Ishikawa (cell line): ENCODE measurements around the gene STAMBPL1.
A peak's percentile ranks its signal among the peaks of the same experiment; 100 is the strongest.

Source experiments
- CEBPB ChIP-seq: IDR thresholded peaks from 2 replicates; pipeline ENCODE4 v1.6.1; 2012
- CREB1 ChIP-seq: IDR thresholded peaks from 2 replicates; pipeline ENCODE4 v1.6.1; 2012; ENCODE audit warnings: low read depth
- EGR1 ChIP-seq: IDR thresholded peaks from 2 replicates; pipeline ENCODE4 v1.6.1; 2012
- EP300 ChIP-seq: IDR thresholded peaks from 2 replicates; pipeline ENCODE4 v1.6.1; 2012; ENCODE audit warnings: borderline replicate concordance
- FOXM1 ChIP-seq: IDR thresholded peaks from 2 replicates; pipeline ENCODE4 v1.6.1; 2012; ENCODE audit warnings: low read depth, borderline replicate concordance
- NFIC ChIP-seq: IDR thresholded peaks from 2 replicates; pipeline ENCODE4 v1.6.1; 2012
- RAD21 ChIP-seq: IDR thresholded peaks from 2 replicates; pipeline ENCODE4 v1.6.1; 2012; ENCODE audit warnings: low read depth
- TAF1 ChIP-seq: IDR thresholded peaks from 2 replicates; pipeline ENCODE4 v1.6.1; 2012; ENCODE audit warnings: low read depth, mild to moderate bottlenecking
- TCF12 ChIP-seq: IDR thresholded peaks from 2 replicates; pipeline ENCODE4 v1.6.1; 2012; ENCODE audit warnings: low read depth
- TEAD4 ChIP-seq: IDR thresholded peaks from 2 replicates; pipeline ENCODE4 v1.6.1; 2012
- YY1 ChIP-seq: IDR thresholded peaks from 2 replicates; pipeline ENCODE4 v1.6.1; 2012; ENCODE audit warnings: low read depth
- ZBTB7A ChIP-seq: IDR thresholded peaks from 2 replicates; pipeline ENCODE4 v1.6.1; 2012; ENCODE audit warnings: low read depth
- TF ChIP-seq, protein P1 (sequence below): IDR thresholded peaks from 2 replicates; pipeline ENCODE4 v1.6.1; 2012; ENCODE audit warnings: low read depth, mild to moderate bottlenecking
- TF ChIP-seq, protein P2 (sequence below): IDR thresholded peaks from 2 replicates; pipeline ENCODE4 v1.6.1; 2012
- TF ChIP-seq, protein P3 (sequence below): IDR thresholded peaks from 2 replicates; pipeline ENCODE4 v1.6.1; 2012

STAMBPL1 gene

DNA sequence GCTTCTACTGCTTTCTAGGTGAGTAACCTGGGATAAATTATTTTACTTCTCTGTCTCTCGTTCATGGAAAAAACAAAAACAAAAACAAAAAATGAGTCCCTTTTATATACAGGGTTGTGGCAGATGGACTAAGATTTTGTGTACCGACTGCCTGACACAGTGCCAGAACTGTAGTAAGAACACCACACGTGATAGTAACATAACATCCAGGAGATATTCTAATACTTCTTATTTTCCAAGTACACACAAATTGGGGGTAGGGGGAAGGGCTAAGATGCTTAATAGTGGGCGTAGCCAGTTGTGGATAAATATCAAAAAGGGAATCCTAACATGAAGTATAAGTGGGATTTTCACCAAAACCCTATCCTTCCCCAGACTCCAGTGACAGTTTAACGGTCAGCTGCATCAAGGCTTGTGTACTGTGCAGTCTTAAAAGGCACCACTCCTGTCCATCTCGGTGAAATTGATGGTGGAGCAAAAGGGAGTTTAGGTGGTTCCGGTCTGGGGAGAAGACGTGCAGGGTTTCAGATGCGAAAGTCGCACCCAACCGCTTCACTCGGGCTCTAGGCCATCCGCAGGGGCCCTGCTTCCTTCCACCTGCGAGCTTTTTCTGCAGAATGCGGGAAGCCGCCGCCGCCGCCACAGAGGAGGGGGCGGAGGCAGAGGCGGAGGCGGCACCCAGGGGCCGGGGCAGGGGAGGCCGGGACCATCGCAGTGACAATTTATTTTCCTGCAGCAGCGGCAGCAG lies at the start of gene STAMBPL1:
Gene STAMBPL1 (plus strand): TSS at position 712 of the 748 bp plus-strand sequence. CDS start 21,464 bp downstream, outside the sequence.
- TF ChIP-seq CEBPB (no peak), EGR1 (peak; percentile 80)

DNA sequence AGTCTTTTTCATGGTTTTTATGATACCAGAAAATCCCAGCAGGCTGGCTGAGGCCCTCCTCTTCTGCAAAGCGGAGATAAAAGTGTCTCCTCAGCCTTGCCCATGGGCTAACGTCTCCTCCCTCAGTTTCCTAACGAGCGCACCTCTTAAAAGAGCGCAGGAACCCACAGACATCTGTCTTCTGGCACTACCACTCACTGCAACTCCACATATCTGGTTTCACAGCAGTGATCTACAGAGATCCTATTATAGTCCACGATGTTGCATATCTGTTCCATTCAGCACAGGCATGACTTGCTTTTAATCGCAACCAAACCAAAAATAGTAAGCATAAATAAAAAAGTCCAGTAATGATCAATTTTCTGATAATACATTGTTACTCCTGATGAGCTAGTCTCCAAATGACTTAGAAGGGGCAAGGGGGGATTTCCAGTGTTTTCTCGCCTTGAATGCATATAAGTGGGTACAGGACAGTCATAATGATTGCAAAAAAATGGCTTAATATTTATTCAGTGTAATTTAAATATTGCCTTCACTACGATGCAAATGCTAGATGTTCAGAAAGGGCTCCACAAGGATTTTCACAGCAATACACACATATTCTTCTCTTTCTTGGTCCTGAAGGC lies 49.3 kb upstream of the STAMBPL1 start:
- TF ChIP-seq, protein P1, sequence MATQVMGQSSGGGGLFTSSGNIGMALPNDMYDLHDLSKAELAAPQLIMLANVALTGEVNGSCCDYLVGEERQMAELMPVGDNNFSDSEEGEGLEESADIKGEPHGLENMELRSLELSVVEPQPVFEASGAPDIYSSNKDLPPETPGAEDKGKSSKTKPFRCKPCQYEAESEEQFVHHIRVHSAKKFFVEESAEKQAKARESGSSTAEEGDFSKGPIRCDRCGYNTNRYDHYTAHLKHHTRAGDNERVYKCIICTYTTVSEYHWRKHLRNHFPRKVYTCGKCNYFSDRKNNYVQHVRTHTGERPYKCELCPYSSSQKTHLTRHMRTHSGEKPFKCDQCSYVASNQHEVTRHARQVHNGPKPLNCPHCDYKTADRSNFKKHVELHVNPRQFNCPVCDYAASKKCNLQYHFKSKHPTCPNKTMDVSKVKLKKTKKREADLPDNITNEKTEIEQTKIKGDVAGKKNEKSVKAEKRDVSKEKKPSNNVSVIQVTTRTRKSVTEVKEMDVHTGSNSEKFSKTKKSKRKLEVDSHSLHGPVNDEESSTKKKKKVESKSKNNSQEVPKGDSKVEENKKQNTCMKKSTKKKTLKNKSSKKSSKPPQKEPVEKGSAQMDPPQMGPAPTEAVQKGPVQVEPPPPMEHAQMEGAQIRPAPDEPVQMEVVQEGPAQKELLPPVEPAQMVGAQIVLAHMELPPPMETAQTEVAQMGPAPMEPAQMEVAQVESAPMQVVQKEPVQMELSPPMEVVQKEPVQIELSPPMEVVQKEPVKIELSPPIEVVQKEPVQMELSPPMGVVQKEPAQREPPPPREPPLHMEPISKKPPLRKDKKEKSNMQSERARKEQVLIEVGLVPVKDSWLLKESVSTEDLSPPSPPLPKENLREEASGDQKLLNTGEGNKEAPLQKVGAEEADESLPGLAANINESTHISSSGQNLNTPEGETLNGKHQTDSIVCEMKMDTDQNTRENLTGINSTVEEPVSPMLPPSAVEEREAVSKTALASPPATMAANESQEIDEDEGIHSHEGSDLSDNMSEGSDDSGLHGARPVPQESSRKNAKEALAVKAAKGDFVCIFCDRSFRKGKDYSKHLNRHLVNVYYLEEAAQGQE, result no peak
- TF ChIP-seq, protein P2, sequence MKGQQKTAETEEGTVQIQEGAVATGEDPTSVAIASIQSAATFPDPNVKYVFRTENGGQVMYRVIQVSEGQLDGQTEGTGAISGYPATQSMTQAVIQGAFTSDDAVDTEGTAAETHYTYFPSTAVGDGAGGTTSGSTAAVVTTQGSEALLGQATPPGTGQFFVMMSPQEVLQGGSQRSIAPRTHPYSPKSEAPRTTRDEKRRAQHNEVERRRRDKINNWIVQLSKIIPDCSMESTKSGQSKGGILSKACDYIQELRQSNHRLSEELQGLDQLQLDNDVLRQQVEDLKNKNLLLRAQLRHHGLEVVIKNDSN, result no peak
- TF ChIP-seq EP300, result no peak
- TF ChIP-seq TEAD4, result no peak
- TF ChIP-seq CREB1, result no peak
- no peak for TF ChIP-seq NFIC
- no peak for TF ChIP-seq EGR1
- no peak for TF ChIP-seq CEBPB

DNA sequence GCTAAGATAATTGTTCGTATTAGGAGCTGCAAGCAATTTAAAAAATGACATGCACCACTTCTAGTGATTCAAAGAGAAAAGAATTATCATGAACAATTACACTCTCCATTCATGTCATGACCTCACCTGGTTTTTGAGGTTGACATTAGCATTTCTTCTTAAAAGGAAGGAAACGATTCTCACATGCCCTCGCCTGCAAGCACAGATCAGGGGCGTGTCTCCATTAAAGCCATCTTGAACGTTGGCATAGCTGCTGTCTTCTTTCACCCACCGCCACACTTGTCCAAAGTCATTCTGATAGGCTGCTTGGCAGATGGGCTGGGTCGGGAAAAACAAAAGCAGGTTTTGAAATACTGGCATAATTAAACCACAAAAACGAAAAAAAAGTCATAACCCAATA lies 48.3 kb upstream of the STAMBPL1 start:
- no peak for TF ChIP-seq TEAD4
- TF ChIP-seq TAF1, result no peak
- TF ChIP-seq YY1, result no peak
- no peak for TF ChIP-seq RAD21
- TF ChIP-seq CEBPB, result no peak
- TF ChIP-seq, protein P2, result no peak
- TF ChIP-seq FOXM1, result no peak

DNA sequence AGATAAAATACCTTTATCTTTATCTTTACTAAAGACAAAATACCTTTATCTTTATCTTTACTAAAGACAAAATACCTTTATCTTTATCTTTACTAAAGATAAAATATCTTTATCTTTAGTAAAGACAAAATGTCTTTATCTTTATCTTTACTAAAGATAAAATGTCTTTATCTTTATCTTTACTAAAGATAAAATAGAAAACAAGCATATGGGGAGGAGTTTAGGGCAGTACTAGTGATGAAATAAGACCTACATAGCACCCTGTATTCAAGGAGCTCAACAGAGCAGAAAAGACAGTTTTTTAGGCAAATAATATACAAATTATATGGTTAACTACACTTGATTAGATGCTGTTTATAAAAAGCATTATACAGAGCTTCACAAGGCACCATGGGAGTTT lies 47.7 kb upstream of the STAMBPL1 start:
- TF ChIP-seq NFIC, result no peak
- no peak for TF ChIP-seq CEBPB
- TF ChIP-seq YY1, result no peak

DNA sequence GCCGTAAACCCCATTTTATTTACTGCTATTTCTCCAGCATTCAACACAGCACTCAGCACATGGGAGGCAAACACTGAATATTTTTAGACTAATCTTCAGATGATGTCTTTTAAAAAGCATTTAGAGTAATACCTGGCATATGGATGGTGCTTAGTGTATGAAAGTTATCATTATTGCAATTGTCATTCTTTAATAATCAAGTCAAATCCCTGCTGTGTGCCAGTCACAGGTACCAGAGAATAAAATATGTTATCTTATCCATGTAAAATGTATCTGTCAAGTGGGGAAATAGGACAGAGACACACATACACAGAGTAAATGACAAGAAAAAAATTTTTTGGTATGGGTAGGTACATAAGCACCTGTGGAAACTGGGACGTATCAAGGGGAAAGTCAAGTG lies 46.9 kb upstream of the STAMBPL1 start:
- no peak for TF ChIP-seq YY1
- no peak for TF ChIP-seq ZBTB7A
- TF ChIP-seq, protein P3, sequence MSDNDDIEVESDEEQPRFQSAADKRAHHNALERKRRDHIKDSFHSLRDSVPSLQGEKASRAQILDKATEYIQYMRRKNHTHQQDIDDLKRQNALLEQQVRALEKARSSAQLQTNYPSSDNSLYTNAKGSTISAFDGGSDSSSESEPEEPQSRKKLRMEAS, result no peak
- TF ChIP-seq, protein P2, result no peak
- TF ChIP-seq NFIC, result no peak
- no peak for TF ChIP-seq FOXM1
- TF ChIP-seq TAF1, result no peak
- no peak for TF ChIP-seq RAD21
- TF ChIP-seq TEAD4, result no peak
- no peak for TF ChIP-seq TCF12
- TF ChIP-seq CREB1, result no peak
- TF ChIP-seq CEBPB, result no peak
- no peak for TF ChIP-seq EGR1

DNA sequence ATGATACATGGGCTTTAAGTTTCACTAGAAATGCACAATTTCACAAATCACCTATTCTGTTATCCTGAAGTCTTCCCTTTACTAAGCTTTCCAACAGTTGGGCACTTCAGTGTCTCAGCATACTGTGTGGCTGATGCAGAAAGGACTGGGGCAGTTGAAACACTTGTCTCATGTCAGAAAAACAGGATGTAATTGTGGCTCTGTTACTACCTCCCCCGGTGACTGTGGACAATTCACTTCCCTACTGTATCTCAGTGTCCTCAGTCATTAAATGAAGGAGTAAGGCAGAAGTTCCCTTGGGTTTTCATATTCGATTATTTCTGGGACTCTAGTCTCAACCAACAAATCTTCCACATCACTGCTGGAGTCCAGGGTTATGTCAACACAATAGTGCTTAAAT lies 46.3 kb upstream of the STAMBPL1 start:
- TF ChIP-seq TCF12, result no peak
- TF ChIP-seq TEAD4, result no peak
- no peak for TF ChIP-seq RAD21
- TF ChIP-seq, protein P1, result no peak
- TF ChIP-seq FOXM1, result no peak
- TF ChIP-seq, protein P2, result no peak
- no peak for TF ChIP-seq YY1
- TF ChIP-seq TAF1, result no peak
- TF ChIP-seq EP300, result no peak
- TF ChIP-seq, protein P3, result no peak
- no peak for TF ChIP-seq ZBTB7A
- TF ChIP-seq EGR1, result no peak
- no peak for TF ChIP-seq NFIC
- no peak for TF ChIP-seq CREB1
- no peak for TF ChIP-seq CEBPB
